VCaP (cell line): ENCODE data around the gene CLK3.

ENCODE experiments used
- H3K27ac ChIP-seq: fragments of 450-650 bp; 2 replicates; pipeline ENCODE4 v1.5.1; 2017
- CTCF ChIP-seq: fragments of 450-650 bp; conservative IDR thresholded peaks from 2 replicates; pipeline ENCODE4 v1.5.1; 2017; ENCODE audit warnings: mild to moderate bottlenecking, moderate library complexity

Gene CLK3

GRCh38 chr15:74616996-74617395 lies 1.4 kb downstream of the CLK3 start:
- H3K27ac ChIP-seq: peak overlapping the region; percentile 99
- no peak for TF ChIP-seq CTCF

- H3K27ac ChIP-seq: peak overlapping the region; percentile 99
- TF ChIP-seq CTCF: no peak
Observed at GRCh38 chr15:74618841-74619596, 3.4 kb downstream of the CLK3 start.

GRCh38 chr15:74619916-74620635 lies 4.4 kb downstream of the CLK3 start:
- H3K27ac ChIP-seq: peak overlapping the region; percentile 99
- no peak for TF ChIP-seq CTCF

- H3K27ac ChIP-seq: peak overlapping the region; percentile 99
- peak; percentile 98 for TF ChIP-seq CTCF
Observed at GRCh38 chr15:74620636-74621545, 5.3 kb downstream of the CLK3 start.

GRCh38 chr15:74621546-74621920 lies 5.9 kb downstream of the CLK3 start:
- no peak for TF ChIP-seq CTCF

GRCh38 chr15:74621936-74622335 lies 6.3 kb downstream of the CLK3 start:
- peak overlapping the region; percentile 99; the same call in 1 of the 2 replicates for H3K27ac ChIP-seq
- no peak for TF ChIP-seq CTCF

More at GRCh38 chr15:74621546-74621920, 5.9 kb downstream of the CLK3 start:
- H3K27ac ChIP-seq: peak overlapping the region; percentile 99

GRCh38 chr15:74622758-74623157 lies 7.1 kb downstream of the CLK3 start:
- TF ChIP-seq CTCF: no peak
- H3K27ac ChIP-seq: no peak overlapping the region
